H1 (cell line): ENCODE results near the gene NANP. TPM values are rescaled to one million over a fixed set of nuclear protein-coding genes. Genes with fewer than 3 reads are reported as not detected.

ENCODE experiments used
- BRCA1 ChIP-seq: IDR thresholded peaks from 2 replicates; pipeline ENCODE4 v1.6.1; 2012; ENCODE audit warnings: low read depth, low read length, improper control_type of control experiment
- CHD2 ChIP-seq: IDR thresholded peaks from 2 replicates; pipeline ENCODE4 v1.6.1; 2012; ENCODE audit warnings: low read length, improper control_type of control experiment
- CREB1 ChIP-seq: IDR thresholded peaks from 2 replicates; pipeline ENCODE4 v1.6.1; 2012; ENCODE audit warnings: inconsistent platforms
- FOSL1 ChIP-seq: IDR thresholded peaks from 2 replicates; pipeline ENCODE4 v1.6.1; 2011; ENCODE audit warnings: mild to moderate bottlenecking, low read depth, low read length, moderate library complexity; ENCODE audit not compliant: insufficient read depth
- KDM4A ChIP-seq: IDR thresholded peaks from one replicate; pipeline ENCODE4 v1.7.1; 2012; ENCODE audit warnings: low read depth, mild to moderate bottlenecking, moderate library complexity, low read length, inconsistent platforms; ENCODE audit not compliant: severe bottlenecking
- POLR2A ChIP-seq, 2 experiments: IDR thresholded peaks; 1 replicate in 1 of 2; 2 replicates in 1 of 2; pipeline ENCODE4 v1.6.1; 2011; ENCODE audit warnings: low read depth in 2 of 2, low read length in 2 of 2, mild to moderate bottlenecking in 2 of 2; ENCODE audit errors: control extremely low read depth in 1 of 2
- SIN3A ChIP-seq, 2 experiments: IDR thresholded peaks in 1 of 2; conservative IDR thresholded peaks in 1 of 2; 2 replicates each; pipeline ENCODE4 v1.6.1; 2011 to 2012; ENCODE audit warnings: low read length in 2 of 2, improper control_type of control experiment in 1 of 2, low read depth in 1 of 2, mild to moderate bottlenecking in 1 of 2
- SRF ChIP-seq: IDR thresholded peaks from 2 replicates; pipeline ENCODE4 v1.6.1; 2011; ENCODE audit warnings: mild to moderate bottlenecking, low read depth, low read length, moderate library complexity
- TBP ChIP-seq: IDR thresholded peaks from 2 replicates; pipeline ENCODE4 v1.6.1; 2011; ENCODE audit warnings: low read depth, low read length, improper control_type of control experiment
- polyA plus RNA-seq, 7 experiments: library from polyadenylated mRNA; depleted of rRNA in 3 of 7; stranded (reverse) in 5 of 7; unstranded in 2 of 7; fragments of >200 nt in 5 of 7; fragments of 200-250 nt in 2 of 7; gene quantifications; 1 replicate in 5 of 7; 2 replicates in 1 of 7; 4 replicates in 1 of 7; pipeline versions ENCODE4 v1.2.1 to v1.2.3, GENCODE V29; 2011 to 2013; ENCODE audit warnings: missing spikeins in 2 of 7, mixed read lengths in 2 of 7
- total RNA-seq: library from RNA; stranded (reverse); fragmentation: NEBNext Ultra II Directional; extraction: Animal tissue kit (Norgen Biotek cat#: 25700); gene quantifications from 2 replicates; pipeline ENCODE4 v1.2.1, GENCODE V29; 2021
- TF ChIP-seq, protein P1 (sequence below): fragments of 300-600 bp; sonication (generic); IDR thresholded peaks from 2 replicates; pipeline ENCODE4 v1.7.1; 2012; ENCODE audit warnings: low read length, moderate library complexity, mild to moderate bottlenecking, inconsistent platforms; ENCODE audit not compliant: insufficient replicate concordance

Gene NANP
- total and polyA plus RNA-seq, 2 of the 8 experiments (the other 6 are each of a cell fraction or from before 2014, with no cell fraction given), result 3.8 to 6.2 TPM

- TF ChIP-seq, protein P1, sequence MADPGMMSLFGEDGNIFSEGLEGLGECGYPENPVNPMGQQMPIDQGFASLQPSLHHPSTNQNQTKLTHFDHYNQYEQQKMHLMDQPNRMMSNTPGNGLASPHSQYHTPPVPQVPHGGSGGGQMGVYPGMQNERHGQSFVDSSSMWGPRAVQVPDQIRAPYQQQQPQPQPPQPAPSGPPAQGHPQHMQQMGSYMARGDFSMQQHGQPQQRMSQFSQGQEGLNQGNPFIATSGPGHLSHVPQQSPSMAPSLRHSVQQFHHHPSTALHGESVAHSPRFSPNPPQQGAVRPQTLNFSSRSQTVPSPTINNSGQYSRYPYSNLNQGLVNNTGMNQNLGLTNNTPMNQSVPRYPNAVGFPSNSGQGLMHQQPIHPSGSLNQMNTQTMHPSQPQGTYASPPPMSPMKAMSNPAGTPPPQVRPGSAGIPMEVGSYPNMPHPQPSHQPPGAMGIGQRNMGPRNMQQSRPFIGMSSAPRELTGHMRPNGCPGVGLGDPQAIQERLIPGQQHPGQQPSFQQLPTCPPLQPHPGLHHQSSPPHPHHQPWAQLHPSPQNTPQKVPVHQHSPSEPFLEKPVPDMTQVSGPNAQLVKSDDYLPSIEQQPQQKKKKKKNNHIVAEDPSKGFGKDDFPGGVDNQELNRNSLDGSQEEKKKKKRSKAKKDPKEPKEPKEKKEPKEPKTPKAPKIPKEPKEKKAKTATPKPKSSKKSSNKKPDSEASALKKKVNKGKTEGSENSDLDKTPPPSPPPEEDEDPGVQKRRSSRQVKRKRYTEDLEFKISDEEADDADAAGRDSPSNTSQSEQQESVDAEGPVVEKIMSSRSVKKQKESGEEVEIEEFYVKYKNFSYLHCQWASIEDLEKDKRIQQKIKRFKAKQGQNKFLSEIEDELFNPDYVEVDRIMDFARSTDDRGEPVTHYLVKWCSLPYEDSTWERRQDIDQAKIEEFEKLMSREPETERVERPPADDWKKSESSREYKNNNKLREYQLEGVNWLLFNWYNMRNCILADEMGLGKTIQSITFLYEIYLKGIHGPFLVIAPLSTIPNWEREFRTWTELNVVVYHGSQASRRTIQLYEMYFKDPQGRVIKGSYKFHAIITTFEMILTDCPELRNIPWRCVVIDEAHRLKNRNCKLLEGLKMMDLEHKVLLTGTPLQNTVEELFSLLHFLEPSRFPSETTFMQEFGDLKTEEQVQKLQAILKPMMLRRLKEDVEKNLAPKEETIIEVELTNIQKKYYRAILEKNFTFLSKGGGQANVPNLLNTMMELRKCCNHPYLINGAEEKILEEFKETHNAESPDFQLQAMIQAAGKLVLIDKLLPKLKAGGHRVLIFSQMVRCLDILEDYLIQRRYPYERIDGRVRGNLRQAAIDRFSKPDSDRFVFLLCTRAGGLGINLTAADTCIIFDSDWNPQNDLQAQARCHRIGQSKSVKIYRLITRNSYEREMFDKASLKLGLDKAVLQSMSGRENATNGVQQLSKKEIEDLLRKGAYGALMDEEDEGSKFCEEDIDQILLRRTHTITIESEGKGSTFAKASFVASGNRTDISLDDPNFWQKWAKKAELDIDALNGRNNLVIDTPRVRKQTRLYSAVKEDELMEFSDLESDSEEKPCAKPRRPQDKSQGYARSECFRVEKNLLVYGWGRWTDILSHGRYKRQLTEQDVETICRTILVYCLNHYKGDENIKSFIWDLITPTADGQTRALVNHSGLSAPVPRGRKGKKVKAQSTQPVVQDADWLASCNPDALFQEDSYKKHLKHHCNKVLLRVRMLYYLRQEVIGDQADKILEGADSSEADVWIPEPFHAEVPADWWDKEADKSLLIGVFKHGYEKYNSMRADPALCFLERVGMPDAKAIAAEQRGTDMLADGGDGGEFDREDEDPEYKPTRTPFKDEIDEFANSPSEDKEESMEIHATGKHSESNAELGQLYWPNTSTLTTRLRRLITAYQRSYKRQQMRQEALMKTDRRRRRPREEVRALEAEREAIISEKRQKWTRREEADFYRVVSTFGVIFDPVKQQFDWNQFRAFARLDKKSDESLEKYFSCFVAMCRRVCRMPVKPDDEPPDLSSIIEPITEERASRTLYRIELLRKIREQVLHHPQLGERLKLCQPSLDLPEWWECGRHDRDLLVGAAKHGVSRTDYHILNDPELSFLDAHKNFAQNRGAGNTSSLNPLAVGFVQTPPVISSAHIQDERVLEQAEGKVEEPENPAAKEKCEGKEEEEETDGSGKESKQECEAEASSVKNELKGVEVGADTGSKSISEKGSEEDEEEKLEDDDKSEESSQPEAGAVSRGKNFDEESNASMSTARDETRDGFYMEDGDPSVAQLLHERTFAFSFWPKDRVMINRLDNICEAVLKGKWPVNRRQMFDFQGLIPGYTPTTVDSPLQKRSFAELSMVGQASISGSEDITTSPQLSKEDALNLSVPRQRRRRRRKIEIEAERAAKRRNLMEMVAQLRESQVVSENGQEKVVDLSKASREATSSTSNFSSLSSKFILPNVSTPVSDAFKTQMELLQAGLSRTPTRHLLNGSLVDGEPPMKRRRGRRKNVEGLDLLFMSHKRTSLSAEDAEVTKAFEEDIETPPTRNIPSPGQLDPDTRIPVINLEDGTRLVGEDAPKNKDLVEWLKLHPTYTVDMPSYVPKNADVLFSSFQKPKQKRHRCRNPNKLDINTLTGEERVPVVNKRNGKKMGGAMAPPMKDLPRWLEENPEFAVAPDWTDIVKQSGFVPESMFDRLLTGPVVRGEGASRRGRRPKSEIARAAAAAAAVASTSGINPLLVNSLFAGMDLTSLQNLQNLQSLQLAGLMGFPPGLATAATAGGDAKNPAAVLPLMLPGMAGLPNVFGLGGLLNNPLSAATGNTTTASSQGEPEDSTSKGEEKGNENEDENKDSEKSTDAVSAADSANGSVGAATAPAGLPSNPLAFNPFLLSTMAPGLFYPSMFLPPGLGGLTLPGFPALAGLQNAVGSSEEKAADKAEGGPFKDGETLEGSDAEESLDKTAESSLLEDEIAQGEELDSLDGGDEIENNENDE, result no peak
- no peak for TF ChIP-seq KDM4A
- TF ChIP-seq CREB1, result no peak
- TF ChIP-seq POLR2A (IDR thresholded peaks at IDR 0.05; ENCODE audit: control extremely low read depth in 1 of 2, low read depth in 2 of 2, low read length in 2 of 2), result no peak
- no peak for TF ChIP-seq SRF
- TF ChIP-seq BRCA1, result no peak
- TF ChIP-seq TBP, result no peak
- no peak for TF ChIP-seq FOSL1
- TF ChIP-seq SIN3A (conservative IDR thresholded peaks at IDR 0.05 in 1 of 2, IDR thresholded peaks at IDR 0.05 in 1 of 2; ENCODE audit: low read depth in 1 of 2, low read length in 2 of 2), result no peak
- no peak for TF ChIP-seq CHD2
These were observed 35.3 kb downstream of the NANP start (continued) for GRCh38 chr20:25588491-25588890.
